COLO829 (cell line): Measurements from ENCODE around the gene AMBN.

ENCODE experiments used
- DNase-seq: peaks from one replicate; pipeline ENCODE4 v3.0.0; 2012; ENCODE audit warnings: low spot score

The AMBN gene

GRCh38 chr4:70591955-70592582 lies at the start of gene AMBN:
AMBN (plus strand) TSS chr4:70592256; CDS start chr4:70592359, 103 bp downstream.
- no peak for DNase-seq

GRCh38 chr4:70544279-70544868 lies 47.7 kb upstream of the AMBN start:
- DNase-seq: no peak

- no peak for DNase-seq
These were observed 35.2 kb upstream of the AMBN start for GRCh38 chr4:70556856-70557255.

- peak; percentile 82 for DNase-seq
These were observed 32.7 kb upstream of the AMBN start for GRCh38 chr4:70559211-70559830.

- DNase-seq: no peak
These were observed 32.1 kb upstream of the AMBN start for GRCh38 chr4:70559924-70560323.

- DNase-seq: no peak
These were observed 28.0 kb upstream of the AMBN start for GRCh38 chr4:70564033-70564432.

GRCh38 chr4:70570796-70571195 lies 21.3 kb upstream of the AMBN start:
- DNase-seq: no peak

- DNase-seq: no peak
These were observed 20.3 kb upstream of the AMBN start for GRCh38 chr4:70571772-70572171.

- DNase-seq: no peak
These were observed 16.1 kb upstream of the AMBN start for GRCh38 chr4:70575964-70576363.

GRCh38 chr4:70577220-70577927 lies 14.7 kb upstream of the AMBN start:
- peak; percentile 54 for DNase-seq

- DNase-seq: no peak
These were observed 10.1 kb upstream of the AMBN start for GRCh38 chr4:70581980-70582379.

- DNase-seq: peak; percentile 57
These were observed 7.9 kb upstream of the AMBN start for GRCh38 chr4:70583952-70584834.

GRCh38 chr4:70586841-70587240 lies 5.2 kb upstream of the AMBN start:
- DNase-seq: no peak

- DNase-seq: no peak
These were observed 2.3 kb upstream of the AMBN start for GRCh38 chr4:70589785-70590184.

- DNase-seq: no peak
These were observed 2.1 kb downstream of the AMBN start for GRCh38 chr4:70594196-70594595.

- DNase-seq: no peak
These were observed 8.2 kb downstream of the AMBN start for GRCh38 chr4:70600305-70600704.

- no peak for DNase-seq
These were observed 8.9 kb downstream of the AMBN start for GRCh38 chr4:70600977-70601376.

GRCh38 chr4:70601422-70602039 lies 9.5 kb downstream of the AMBN start:
- DNase-seq: peak; percentile 53

GRCh38 chr4:70603856-70604255 lies 11.8 kb downstream of the AMBN start:
- no peak for DNase-seq

- no peak for DNase-seq
These were observed 14.4 kb downstream of the AMBN start for GRCh38 chr4:70606459-70606858.

GRCh38 chr4:70607334-70607853 lies 15.3 kb downstream of the AMBN start:
- no peak for DNase-seq
